ENCODE measurements around the gene PNMA6A.

- TF ChIP-seq GATA2 (IDR thresholded peaks at IDR 0.05; ENCODE audit: low read depth, low read length) (no peak), GATA3 (IDR thresholded peaks at IDR 0.05; ENCODE audit: low read depth, low read length) (no peak)
These were observed 12.2 kb upstream of the PNMA6A start for GRCh38 chrX:153060095-153060445.
